HG03575 (cell line): Measurements from ENCODE around the gene CMIP.

Experiments used
- ATAC-seq: cut with Tn5 transposase; IDR thresholded peaks from one replicate; pipeline ENCODE4 v1.9.1; 2021; ENCODE audit not compliant: unreplicated experiment, insufficient number of reproducible peaks, low FRiP score; ENCODE audit errors: extremely low read depth

CMIP gene

DNA sequence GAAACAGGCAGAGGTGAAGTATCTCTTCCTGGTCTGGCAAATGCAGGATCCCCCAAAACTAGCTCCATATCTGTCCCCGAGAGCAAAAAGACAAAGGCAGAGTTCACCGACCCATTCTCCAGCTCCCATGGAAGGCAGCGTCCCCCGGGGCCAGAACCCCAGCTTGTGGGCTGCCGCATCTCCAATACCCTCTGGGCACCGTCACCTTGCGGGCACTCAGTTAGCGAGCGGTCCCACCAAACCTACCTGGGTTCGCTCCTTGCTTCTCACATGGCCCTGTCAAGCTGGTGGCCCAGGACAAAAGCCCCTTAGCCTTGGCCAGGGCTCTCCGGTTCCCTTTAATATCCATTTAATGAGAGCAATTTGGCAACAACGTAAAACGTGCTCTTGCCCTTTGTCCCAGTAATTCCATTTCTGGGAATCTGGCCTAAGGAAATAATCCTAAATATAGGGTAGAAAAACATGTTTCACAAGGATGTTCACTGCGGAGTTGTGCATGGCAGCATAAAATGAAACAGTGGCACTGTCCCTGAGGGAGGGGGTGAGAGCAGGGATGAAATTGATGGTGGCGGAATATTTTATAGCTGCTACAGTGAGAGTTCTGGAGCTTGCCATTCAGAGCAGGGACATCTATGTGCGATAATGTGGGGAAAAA is 157.1 kb downstream of the CMIP start:
- ATAC-seq: no peak

DNA sequence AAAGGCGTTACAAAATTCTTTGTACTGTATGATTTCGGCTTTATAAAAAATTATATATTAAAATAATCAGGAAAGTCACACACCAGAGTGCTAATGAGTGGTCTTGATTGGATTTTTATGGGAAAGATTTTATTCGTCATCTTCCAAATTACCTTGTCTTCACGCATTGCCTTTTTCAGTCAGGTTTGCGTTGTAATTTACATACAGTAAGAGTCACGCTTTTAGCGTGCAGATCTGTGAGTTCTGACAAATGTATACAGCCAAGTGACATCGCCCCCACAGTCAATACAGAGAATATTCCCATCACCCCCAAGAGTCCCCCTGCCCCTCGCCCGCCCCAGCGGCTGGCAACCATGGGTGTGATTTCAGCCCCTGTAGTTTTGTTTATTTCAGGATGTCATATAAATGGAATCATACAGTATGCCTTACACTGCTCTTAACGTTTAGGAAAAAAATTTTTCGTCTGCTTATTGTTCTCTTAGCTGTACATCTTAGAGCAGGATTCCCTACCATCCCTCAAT is 157.7 kb downstream of the CMIP start:
- no peak for ATAC-seq

DNA sequence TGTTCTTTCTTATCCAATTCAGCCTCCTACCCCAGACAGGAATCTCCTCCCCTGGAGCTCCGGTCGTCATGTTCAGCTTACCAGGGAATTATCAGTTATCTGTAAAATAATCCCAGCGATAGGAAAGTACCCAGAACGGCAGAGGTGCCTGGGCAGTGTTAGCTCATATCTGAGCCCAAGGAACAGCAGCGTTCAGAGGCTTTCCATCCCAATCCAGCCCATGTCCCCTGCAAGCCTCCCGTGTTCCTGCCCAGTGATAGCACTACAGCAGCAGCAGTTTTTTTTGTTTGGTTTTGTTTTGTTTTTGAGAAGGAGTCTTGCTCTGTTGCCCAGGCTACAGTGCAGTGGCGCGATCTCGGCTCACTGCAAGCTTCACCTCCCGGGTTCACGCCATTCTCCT is 158.2 kb downstream of the CMIP start:
- ATAC-seq: no peak

GRCh38 chr16:81604960-81605383 is 160.4 kb downstream of the CMIP start:
- no peak for ATAC-seq

DNA sequence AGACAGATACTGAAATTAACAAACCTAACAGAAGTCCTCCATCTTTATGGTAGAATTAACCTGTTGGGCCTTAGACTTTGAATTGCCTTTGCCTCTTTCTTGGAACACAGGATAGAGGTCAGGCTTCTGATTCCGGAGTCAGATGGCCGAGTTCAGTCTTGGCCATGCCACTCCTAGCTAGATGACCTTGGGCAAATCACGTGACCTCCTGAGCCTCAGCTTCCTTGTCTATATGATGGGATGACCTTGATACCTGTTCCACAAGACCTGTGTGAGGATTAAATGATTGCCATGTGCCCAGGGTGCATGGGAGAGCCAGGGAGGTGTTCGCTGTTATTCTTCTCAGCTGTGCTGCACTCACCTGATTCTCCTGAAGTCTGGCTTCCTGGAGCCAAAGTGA is 161.4 kb downstream of the CMIP start:
- ATAC-seq: no peak

- ATAC-seq: no peak
Observed at GRCh38 chr16:81607006-81607405, 162.4 kb downstream of the CMIP start.

DNA sequence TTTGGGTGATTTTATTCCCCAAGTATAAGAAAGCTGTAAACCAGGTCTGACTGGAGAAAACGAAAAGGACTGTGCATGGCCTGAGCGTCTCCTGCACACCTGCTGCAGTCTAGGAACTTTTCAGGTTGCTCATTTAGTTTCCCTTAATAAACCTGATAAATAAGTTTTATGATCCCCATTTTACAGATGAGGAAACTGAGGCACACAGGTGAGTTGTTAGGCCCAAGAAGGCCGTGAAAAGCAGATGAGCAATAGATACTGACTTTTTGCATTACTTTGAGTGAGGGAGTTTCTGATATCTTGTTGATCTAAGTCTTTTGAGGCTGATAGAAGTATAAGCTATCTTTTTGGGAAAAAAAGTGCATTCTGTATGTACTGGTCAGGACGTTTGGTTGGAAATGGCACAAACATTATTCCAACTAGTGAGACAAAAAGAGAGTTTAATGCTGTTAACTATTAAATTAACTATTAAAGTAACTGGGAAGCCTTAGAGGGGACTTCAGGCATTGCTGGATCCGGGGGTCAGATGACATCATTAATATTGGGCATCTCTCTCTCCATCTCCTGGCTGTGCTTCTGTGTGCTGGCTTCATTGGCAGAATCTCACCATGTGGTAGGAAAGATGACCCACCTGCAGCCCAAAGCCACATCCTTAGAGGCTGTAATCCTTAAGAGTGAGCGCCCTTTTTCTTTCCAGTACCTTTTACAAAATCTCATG is 163.4 kb downstream of the CMIP start:
- ATAC-seq: no peak

- no peak for ATAC-seq
Observed at GRCh38 chr16:81608523-81609209, 164.1 kb downstream of the CMIP start.

GRCh38 chr16:81609323-81609892 is 164.8 kb downstream of the CMIP start:
- no peak for ATAC-seq

- no peak for ATAC-seq
Observed at GRCh38 chr16:81610144-81610842, 165.7 kb downstream of the CMIP start.

DNA sequence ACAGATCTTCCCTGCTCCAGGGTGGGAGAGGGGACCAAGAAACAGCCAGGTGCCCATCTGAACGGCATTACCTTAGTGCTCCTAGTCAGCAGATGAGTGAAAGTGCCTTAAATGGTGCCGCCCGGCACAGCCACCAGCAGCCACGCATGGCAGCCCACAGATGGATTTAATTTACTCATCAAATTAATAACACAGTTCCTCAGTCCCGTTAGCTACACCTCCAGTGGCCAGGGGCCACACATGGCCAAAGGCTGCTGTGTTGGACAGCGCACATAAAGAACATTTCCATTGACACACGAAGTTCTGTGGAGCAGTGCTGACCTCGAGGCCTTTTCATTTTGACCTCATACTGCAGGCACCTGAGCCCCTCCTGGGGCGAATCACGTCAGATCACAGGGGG is 166.3 kb downstream of the CMIP start:
- no peak for ATAC-seq

DNA sequence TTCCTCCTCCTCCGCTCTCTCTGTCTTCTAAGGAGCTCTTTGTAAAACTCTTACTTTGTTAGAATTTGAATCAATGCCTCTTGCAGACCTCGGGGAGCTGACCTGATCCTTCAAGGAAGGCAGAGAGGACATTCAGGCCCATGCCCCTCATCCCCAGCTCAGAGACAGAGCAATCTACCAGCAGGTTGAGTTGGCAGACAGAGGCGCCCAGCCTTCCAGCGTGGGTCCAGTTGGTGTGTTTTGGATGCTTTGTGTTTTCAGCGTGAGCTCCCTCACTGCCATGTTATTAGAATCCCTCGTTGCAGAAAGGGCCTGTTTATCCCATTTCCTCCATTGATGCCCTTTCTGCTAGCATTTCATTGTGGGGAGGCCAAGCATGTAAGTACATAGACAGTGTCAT is 167.1 kb downstream of the CMIP start:
- no peak for ATAC-seq

DNA sequence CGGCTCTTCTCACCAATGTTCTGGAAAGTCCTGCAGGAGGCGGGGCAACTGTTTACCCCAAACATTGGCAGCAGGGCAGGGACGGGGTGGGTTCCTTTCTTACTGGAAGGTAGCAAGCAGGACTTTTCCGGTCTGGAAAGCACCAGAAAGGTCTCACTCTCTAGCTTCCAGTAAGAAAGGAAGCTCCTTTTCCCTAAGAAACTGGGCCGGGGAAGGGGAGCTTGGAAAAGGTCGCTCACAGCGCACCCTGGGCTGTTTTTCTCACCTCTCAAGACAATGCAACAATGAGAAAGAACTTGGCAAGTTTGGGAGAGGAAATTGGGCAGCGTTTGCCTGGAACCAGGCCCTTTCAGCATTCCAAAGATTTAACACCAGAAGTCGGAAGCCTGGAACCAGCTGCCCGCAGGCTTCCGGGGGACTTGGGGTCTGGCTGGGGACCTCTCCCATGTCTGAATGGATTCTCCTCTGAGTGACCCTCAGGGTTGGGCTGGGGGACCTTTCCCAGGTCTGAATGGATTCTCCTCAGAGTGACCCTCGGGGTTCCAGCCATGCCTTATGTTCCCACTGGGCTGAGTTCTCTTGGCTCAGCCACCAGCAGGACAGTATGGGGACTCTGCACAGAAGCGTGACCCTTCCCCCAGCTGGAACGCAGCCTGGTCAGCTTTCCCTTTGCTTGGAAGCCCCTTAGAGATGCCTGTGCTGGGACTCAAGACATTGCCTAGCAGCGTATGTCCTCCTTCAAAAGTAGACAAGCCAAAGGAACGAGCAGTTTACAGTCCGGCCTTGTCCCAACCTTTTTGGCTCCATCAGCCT is 167.9 kb downstream of the CMIP start:
- no peak for ATAC-seq

- ATAC-seq: no peak
Observed at GRCh38 chr16:81614171-81614570, 169.6 kb downstream of the CMIP start.

DNA sequence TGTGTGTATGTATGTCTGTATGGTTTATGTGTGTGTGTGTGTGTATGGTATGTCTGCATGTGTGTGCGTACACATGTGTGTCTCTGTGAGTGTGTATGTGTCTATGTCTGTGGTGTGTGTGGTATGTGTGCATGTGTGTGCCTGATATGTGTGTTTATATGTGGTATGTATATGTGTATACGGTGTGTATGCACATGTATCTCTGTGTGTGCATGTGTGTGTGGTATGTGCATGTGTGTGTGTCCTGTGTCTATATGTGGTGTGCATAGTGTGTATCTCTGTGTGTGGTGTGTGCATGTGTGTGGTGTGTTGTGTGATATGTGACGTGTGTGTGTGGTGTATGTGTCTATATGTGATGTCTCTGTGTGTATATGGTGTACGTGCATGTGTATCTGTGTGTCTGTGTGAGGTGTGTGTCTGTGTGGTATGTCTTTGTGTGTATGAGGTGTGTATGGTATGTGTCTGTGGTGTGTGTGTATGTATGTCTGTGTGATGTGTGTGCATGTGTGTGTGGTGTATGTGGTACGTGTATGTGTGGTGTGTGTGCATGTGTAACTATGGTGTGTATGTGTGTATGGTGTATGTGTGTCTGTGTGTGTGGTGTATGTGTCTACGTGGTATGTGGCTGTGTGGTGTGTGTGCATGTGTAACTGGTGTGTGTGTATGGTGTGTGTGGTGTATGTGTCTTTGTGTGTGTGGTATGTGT is 170.2 kb downstream of the CMIP start:
- ATAC-seq: no peak

DNA sequence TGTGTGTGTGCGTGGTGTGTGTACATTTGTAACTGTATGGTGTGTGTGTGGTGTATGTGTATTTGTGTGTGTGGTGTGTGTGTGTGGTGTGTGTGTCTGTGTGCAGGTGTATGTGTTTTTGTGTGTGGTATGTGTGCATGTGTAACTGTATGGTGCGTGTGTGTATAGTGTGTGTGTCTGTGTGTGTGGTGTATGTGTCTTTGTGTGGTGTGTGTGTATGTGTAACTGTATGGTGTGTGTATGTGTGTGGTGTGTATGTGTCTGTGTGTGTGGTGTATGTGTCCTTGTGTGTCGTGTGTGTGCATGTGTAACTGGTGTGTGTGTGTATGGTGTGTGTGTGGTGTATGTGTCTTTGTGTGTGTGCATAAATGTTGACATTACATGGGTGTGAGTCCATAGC is 170.8 kb downstream of the CMIP start:
- no peak for ATAC-seq

DNA sequence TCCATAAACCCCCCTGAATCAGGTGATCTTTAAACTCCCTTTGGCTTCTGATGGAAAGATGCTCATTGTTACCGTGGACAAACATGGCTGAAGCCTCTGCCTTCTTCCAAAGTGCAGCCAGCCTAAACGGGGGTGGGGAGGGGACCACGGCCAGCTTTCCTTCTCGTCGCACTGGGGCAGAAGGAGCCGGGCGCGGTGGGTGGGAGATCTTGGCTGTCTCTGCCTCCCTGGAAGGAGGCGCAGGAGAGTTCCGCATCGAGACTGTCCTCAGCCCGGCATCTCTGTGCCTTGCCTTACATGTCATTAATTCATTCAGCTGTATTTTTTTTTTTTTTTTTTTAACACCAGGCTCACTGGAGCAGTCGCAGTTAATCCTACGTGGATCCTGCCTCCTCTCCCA is 171.2 kb downstream of the CMIP start:
- ATAC-seq: no peak
